Kidney epithelial cell (primary cell): ENCODE measurements around the gene METRNL. TPM values are rescaled to one million over a fixed set of nuclear protein-coding genes. Genes with fewer than 3 reads are reported as not detected.

Experiments
- DNase-seq: peaks from one replicate; pipeline ENCODE4 v3.0.0-alpha.2; 2010; ENCODE audit warnings: low read depth
- H3K27me3 ChIP-seq: 2 replicates; pipeline ENCODE4 v1.6.0; 2011; ENCODE audit warnings: low read length; ENCODE audit not compliant: control insufficient read depth, insufficient read depth
- H3K36me3 ChIP-seq: 2 replicates; pipeline ENCODE4 v1.5.1; 2011; ENCODE audit warnings: low read length; ENCODE audit not compliant: control insufficient read depth, insufficient read depth
- H3K4me3 ChIP-seq: 2 replicates; pipeline ENCODE4 v1.5.1; 2011; ENCODE audit warnings: low read depth, mild to moderate bottlenecking, control low read depth, low read length
- CTCF ChIP-seq: IDR thresholded peaks from 2 replicates; pipeline ENCODE4 v1.5.1; 2011; ENCODE audit warnings: mild to moderate bottlenecking, moderate library complexity, low read length, control low read depth, inconsistent platforms; ENCODE audit not compliant: insufficient read depth, poor library complexity, severe bottlenecking
- total RNA-seq: library from RNA; depleted of rRNA; stranded (reverse); fragments of >200 nt; gene quantifications from 2 replicates; pipeline ENCODE4 v1.2.3, GENCODE V29; 2015

Gene METRNL
- total RNA-seq, 1 donor from 2014 or later: 91.5 TPM

GRCh38 chr17:83089328-83090132, 10.1 kb downstream of the METRNL start:
- no peaks in the 10 kb centered on the region for H3K36me3 ChIP-seq
- no peaks in the 10 kb centered on the region for H3K27me3 ChIP-seq
- TF ChIP-seq CTCF: no peak
- no peak overlapping the region for H3K4me3 ChIP-seq
- DNase-seq: no peak

GRCh38 chr17:83090444-83091256, 11.2 kb downstream of the METRNL start:
- no peak for TF ChIP-seq CTCF
- no peak for DNase-seq
- H3K27me3 ChIP-seq: no peaks in the 10 kb centered on the region
- no peak overlapping the region for H3K4me3 ChIP-seq
- H3K36me3 ChIP-seq: no peaks in the 10 kb centered on the region

GRCh38 chr17:83091257-83092141, 12.1 kb downstream of the METRNL start:
- no peak for DNase-seq
- no peak for TF ChIP-seq CTCF
- H3K36me3 ChIP-seq: no peaks in the 10 kb centered on the region
- no peak overlapping the region for H3K4me3 ChIP-seq
- no peaks in the 10 kb centered on the region for H3K27me3 ChIP-seq

- no peak for TF ChIP-seq CTCF
- no peak for DNase-seq
- H3K36me3 ChIP-seq: peaks cover 1% of the 10 kb centered on the region
- peaks cover 6% of the 10 kb centered on the region for H3K27me3 ChIP-seq
- no peak overlapping the region for H3K4me3 ChIP-seq
These were observed 12.8 kb downstream of the METRNL start for GRCh38 chr17:83092186-83092585.

- no peak for DNase-seq
- no peak for TF ChIP-seq CTCF
- Histone ChIP-seq H3K4me3 (no peak overlapping the region), H3K27me3 (peaks cover 8% of the 10 kb centered on the region), H3K36me3 (peaks cover 1% of the 10 kb centered on the region)
These were observed 13.5 kb downstream of the METRNL start for GRCh38 chr17:83092931-83093330.
